ENCODE measurements around the gene CAPSL.
"Not testable (repeated sequence)": the region's sequence is repeated elsewhere in the genome, so short reads cannot be mapped to it uniquely, and the experiment has no call there.

The CAPSL gene

GRCh38 chr5:35892799-35893198, 45.6 kb downstream of the CAPSL start:
- not testable (repeated sequence) for H3K4me1 Mint-ChIP-seq, H3K9me3 Mint-ChIP-seq, H3K36me3 Mint-ChIP-seq, H3K27me3 Mint-ChIP-seq, H3K27ac Mint-ChIP-seq, H3K4me3 Mint-ChIP-seq

DNA sequence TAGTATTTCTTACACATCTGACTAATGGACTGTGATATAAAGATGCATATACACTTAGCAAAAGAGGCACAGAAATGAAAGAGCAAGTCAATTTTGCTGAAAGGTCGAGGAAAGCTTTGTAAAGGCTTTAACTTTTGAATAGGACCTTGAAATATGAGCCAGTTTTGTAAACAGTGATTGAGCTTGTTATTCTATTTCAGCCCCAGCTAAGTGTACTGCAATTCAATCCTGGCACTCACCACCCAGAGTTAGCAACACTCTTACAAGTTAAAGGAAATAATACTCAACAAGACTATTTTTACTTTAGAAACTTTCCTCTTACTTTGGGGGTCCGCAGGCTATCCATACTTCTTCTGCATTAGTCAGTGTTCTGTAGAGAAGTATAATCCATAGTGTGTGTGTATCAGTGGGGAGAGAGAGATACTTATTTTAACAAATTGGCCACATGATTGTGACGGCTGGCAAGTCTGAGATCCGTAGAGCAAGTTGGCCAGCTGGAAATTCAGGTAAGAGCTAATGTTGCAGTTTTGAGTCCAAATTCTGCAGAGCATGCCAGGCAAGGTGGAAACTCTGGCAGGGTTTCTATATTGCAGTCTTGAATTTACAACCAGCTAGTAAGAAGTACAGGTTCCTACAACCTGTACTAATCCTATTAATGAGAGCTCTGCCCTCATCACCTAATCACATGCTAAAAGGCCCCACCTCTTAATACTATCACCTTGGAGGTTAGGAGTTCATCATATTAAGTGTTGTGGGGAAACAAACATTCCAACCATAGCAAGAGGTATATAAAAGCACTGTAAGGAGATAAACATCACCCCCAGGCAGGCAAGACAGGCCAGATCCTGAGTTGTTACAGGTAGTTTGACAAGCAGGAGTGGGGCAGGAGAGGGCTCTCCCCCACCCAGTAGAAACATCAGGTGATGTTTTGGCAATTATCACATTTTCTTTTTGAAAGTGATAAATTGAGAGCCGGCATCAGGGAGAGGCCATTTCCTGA, 48.1 kb downstream of the CAPSL start:
- Mint-ChIP-seq H3K4me1 (no peaks in the 10 kb centered on the region), H3K36me3 (no peaks in the 10 kb centered on the region), H3K27me3 (no peaks in the 10 kb centered on the region), H3K27ac (no peak overlapping the region), H3K9me3 (no peaks in the 10 kb centered on the region), H3K4me3 (no peak overlapping the region)

GRCh38 chr5:35887321-35888100, 50.9 kb downstream of the CAPSL start:
- Mint-ChIP-seq H3K9me3 (no peaks in the 10 kb centered on the region), H3K27me3 (no peaks in the 10 kb centered on the region), H3K4me3 (no peak overlapping the region), H3K36me3 (peaks cover 1% of the 10 kb centered on the region), H3K4me1 (peaks cover 21% of the 10 kb centered on the region), H3K27ac (no peak overlapping the region)

GRCh38 chr5:35886381-35886780, 52.0 kb downstream of the CAPSL start:
- no peak overlapping the region for H3K27ac Mint-ChIP-seq
- peaks cover 29% of the 10 kb centered on the region for H3K4me1 Mint-ChIP-seq
- H3K27me3 Mint-ChIP-seq: no peaks in the 10 kb centered on the region
- H3K36me3 Mint-ChIP-seq: peaks cover 4% of the 10 kb centered on the region
- no peaks in the 10 kb centered on the region for H3K9me3 Mint-ChIP-seq
- H3K4me3 Mint-ChIP-seq: no peak overlapping the region

GRCh38 chr5:35884773-35885172, 53.6 kb downstream of the CAPSL start:
- Mint-ChIP-seq H3K36me3 (peaks cover 7% of the 10 kb centered on the region), H3K27ac (no peak overlapping the region), H3K27me3 (no peaks in the 10 kb centered on the region), H3K4me3 (no peak overlapping the region), H3K4me1 (peaks cover 41% of the 10 kb centered on the region), H3K9me3 (no peaks in the 10 kb centered on the region)

DNA sequence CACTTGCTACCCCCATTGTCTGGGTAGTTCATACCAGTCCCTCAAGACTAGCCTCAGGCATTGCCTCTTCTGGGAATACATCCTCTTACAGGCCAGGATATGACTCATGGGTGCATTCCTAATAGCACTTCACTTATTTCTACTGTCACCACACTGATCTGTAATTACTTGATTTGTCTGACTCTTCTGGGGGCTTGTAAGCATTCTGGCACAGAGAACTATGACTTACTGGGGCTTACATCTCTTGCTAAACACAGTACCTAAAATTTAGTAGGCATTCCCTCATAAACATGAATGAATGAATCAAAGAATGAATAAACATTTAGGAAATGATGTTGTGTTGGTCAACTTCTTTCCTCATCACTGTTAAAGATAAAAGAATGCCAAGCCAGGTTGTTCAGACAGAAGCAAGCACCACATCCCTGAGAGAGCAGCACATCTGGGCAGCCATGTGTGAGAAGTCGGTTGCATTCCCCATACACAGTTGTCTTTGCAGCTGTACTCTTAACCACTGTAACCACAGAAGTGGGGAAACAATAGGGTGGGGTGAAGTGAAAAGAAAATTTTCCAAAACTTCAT, 54.1 kb downstream of the CAPSL start:
- no peaks in the 10 kb centered on the region for H3K9me3 Mint-ChIP-seq
- no peaks in the 10 kb centered on the region for H3K27me3 Mint-ChIP-seq
- H3K27ac Mint-ChIP-seq: peak overlapping the region; percentile 97
- H3K4me3 Mint-ChIP-seq: peak overlapping the region; percentile 31
- peaks cover 46% of the 10 kb centered on the region for H3K4me1 Mint-ChIP-seq
- H3K36me3 Mint-ChIP-seq: peaks cover 10% of the 10 kb centered on the region

GRCh38 chr5:35881758-35882157, 56.7 kb downstream of the CAPSL start:
- H3K36me3 Mint-ChIP-seq: peaks cover 31% of the 10 kb centered on the region
- H3K4me1 Mint-ChIP-seq: peaks cover 72% of the 10 kb centered on the region
- no peak overlapping the region for H3K4me3 Mint-ChIP-seq
- H3K27ac Mint-ChIP-seq: peak overlapping the region; percentile 81
- H3K9me3 Mint-ChIP-seq: peaks cover 6% of the 10 kb centered on the region
- no peaks in the 10 kb centered on the region for H3K27me3 Mint-ChIP-seq

DNA sequence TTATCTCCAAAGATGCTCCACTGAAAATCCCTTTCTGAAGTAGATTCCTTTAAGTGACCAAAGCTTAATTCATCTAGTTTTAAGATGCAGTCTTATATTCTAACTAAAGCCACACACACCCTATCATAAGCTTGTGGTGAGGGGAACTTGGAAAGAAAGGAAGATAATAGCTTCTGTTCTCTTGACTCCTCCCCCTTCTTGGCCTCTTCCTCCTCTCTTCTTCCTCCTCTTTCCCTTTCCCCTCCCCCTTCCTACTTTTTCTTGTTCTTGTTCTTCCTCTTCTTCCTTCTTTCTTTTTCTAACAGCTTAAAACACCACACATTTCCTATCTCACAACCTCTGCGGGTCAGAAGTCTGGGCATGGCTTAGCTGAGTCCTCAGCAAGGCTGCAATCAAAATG, 58.3 kb downstream of the CAPSL start:
- H3K4me1 Mint-ChIP-seq: peaks cover 88% of the 10 kb centered on the region
- peaks cover 43% of the 10 kb centered on the region for H3K36me3 Mint-ChIP-seq
- peak overlapping the region; percentile 94 for H3K27ac Mint-ChIP-seq
- peak overlapping the region; percentile 56 for H3K4me3 Mint-ChIP-seq
- H3K27me3 Mint-ChIP-seq: no peaks in the 10 kb centered on the region
- H3K9me3 Mint-ChIP-seq: peaks cover 11% of the 10 kb centered on the region

- H3K36me3 Mint-ChIP-seq: peaks cover 46% of the 10 kb centered on the region
- no peak overlapping the region for H3K4me3 Mint-ChIP-seq
- H3K27ac Mint-ChIP-seq: peak overlapping the region; percentile 42
- peaks cover 11% of the 10 kb centered on the region for H3K9me3 Mint-ChIP-seq
- H3K4me1 Mint-ChIP-seq: peaks cover 93% of the 10 kb centered on the region
- H3K27me3 Mint-ChIP-seq: no peaks in the 10 kb centered on the region
These were observed 58.8 kb downstream of the CAPSL start for GRCh38 chr5:35879649-35880048.

DNA sequence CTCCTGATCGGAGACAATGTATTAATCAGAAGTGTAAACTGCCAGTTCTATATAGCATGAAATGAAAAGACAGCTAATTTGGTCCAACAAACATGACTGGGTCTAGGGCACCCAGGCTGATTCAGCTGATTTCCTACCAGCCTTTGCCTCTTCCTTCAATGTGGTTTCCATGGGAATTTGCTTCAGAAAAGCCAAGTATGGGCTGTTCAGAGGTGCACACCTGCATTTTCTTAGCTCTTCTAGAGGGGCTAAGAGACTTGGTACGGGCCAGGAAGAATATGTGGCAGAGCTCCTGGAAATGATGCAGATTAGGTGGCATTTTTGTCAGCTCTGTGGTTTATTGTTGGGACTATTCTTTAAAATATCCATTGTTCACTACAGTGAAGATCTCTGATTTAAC, 59.3 kb downstream of the CAPSL start:
- Mint-ChIP-seq H3K4me3 (no peak overlapping the region), H3K9me3 (peaks cover 17% of the 10 kb centered on the region), H3K4me1 (peaks cover 93% of the 10 kb centered on the region), H3K27ac (peak overlapping the region; percentile 75), H3K36me3 (peaks cover 52% of the 10 kb centered on the region), H3K27me3 (no peaks in the 10 kb centered on the region)

DNA sequence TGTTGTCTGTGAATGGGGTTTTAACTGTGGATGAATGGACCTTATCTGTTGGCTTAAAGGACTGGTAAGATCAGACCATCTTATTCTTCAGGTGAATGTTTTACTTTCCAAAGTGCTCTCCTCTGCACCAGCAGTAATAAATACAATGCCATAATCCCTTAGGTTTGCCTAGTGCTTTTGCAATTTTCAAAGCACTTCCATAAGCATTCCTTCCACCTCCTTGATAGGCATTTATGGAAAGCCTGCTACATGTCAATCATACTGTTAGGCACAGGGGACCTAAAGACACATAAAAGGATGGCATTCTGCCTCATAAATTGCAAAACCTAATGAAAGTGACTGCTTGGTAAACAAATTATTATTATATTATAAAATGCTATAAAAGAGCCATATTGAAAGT, 60.3 kb downstream of the CAPSL start:
- Mint-ChIP-seq H3K4me1 (peaks cover 92% of the 10 kb centered on the region), H3K36me3 (peaks cover 60% of the 10 kb centered on the region), H3K4me3 (peak overlapping the region; percentile 60), H3K27ac (peak overlapping the region; percentile 93), H3K27me3 (no peaks in the 10 kb centered on the region), H3K9me3 (peaks cover 17% of the 10 kb centered on the region)

GRCh38 chr5:35877655-35878054, 60.8 kb downstream of the CAPSL start:
- Mint-ChIP-seq H3K36me3 (peaks cover 62% of the 10 kb centered on the region), H3K9me3 (peaks cover 17% of the 10 kb centered on the region)

DNA sequence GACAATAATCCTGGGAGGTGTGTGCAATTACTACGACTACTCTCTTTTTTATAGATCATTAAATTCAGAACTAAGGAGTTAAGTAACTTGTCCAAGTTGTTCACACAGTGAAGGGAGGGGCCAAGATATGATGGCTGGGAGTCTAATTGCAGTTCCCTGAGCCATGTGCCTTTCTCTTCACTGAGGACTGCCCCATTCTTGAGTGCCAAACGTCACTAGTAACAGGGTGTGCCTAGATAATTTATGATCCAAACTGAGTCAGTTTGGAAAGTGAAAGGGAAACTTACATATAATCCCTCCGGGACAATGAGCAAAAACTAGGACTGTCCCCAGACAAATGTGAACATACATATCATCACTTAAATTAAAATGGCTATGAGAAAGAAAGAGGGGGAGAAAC, 61.5 kb downstream of the CAPSL start:
- peak overlapping the region; percentile 55 for H3K4me3 Mint-ChIP-seq
- H3K4me1 Mint-ChIP-seq: peaks cover 89% of the 10 kb centered on the region
- no peaks in the 10 kb centered on the region for H3K27me3 Mint-ChIP-seq
- H3K9me3 Mint-ChIP-seq: peaks cover 17% of the 10 kb centered on the region
- peak overlapping the region; percentile 93 for H3K27ac Mint-ChIP-seq
- H3K36me3 Mint-ChIP-seq: peaks cover 60% of the 10 kb centered on the region

More at GRCh38 chr5:35877655-35878054, 60.8 kb downstream of the CAPSL start:
- Mint-ChIP-seq H3K4me1 (peaks cover 92% of the 10 kb centered on the region), H3K27me3 (no peaks in the 10 kb centered on the region), H3K4me3 (peak overlapping the region; percentile 60), H3K27ac (peak overlapping the region; percentile 93)

GRCh38 chr5:35876454-35876853, 62.0 kb downstream of the CAPSL start:
- H3K4me1 Mint-ChIP-seq: peaks cover 91% of the 10 kb centered on the region
- peaks cover 65% of the 10 kb centered on the region for H3K36me3 Mint-ChIP-seq
- peak overlapping the region; percentile 55 for H3K4me3 Mint-ChIP-seq
- no peaks in the 10 kb centered on the region for H3K27me3 Mint-ChIP-seq
- peaks cover 17% of the 10 kb centered on the region for H3K9me3 Mint-ChIP-seq
- peak overlapping the region; percentile 93 for H3K27ac Mint-ChIP-seq

GRCh38 chr5:35870605-35871004, 67.8 kb downstream of the CAPSL start:
- Mint-ChIP-seq H3K9me3 (peaks cover 5% of the 10 kb centered on the region), H3K4me3 (no peak overlapping the region), H3K36me3 (peaks cover 71% of the 10 kb centered on the region), H3K27me3 (no peaks in the 10 kb centered on the region), H3K27ac (peak overlapping the region; percentile 88), H3K4me1 (peaks cover 91% of the 10 kb centered on the region)

Data from activated naive CD4-positive, alpha-beta T cell treated with anti-CD3 and anti-CD28 coated beads, Interleukin-2, amount 50 U/mL, for 24 hours (primary cell).